ENCODE data around the gene GTPBP6. TPM values are rescaled to one million over a fixed set of nuclear protein-coding genes. Genes with fewer than 3 reads are reported as not detected.

The GTPBP6 gene
- total RNA-seq, 2 experiments from 2014 or later: 68.0 to 68.3 TPM

GRCh38 chrX:362937-363620 lies 44.5 kb upstream of the GTPBP6 start:
- Mint-ChIP-seq H3K27me3 (no peaks in the 10 kb centered on the region), H3K4me1 (ENCODE audit: low read depth) (peaks cover 2% of the 10 kb centered on the region), H3K27ac (no peak overlapping the region), H3K9me3 (peaks cover 16% of the 10 kb centered on the region), H3K36me3 (ENCODE audit: low read depth) (peaks cover 51% of the 10 kb centered on the region), H3K4me3 (no peak overlapping the region)
- intact Hi-C loops (cut with micrococcal nuclease): no loop called here
- DNase-seq (no peak), ATAC-seq (no peak)
- ChIA-PET POLR2A (no interaction called here), CTCF (no interaction called here)
- TF ChIP-seq, protein P1, sequence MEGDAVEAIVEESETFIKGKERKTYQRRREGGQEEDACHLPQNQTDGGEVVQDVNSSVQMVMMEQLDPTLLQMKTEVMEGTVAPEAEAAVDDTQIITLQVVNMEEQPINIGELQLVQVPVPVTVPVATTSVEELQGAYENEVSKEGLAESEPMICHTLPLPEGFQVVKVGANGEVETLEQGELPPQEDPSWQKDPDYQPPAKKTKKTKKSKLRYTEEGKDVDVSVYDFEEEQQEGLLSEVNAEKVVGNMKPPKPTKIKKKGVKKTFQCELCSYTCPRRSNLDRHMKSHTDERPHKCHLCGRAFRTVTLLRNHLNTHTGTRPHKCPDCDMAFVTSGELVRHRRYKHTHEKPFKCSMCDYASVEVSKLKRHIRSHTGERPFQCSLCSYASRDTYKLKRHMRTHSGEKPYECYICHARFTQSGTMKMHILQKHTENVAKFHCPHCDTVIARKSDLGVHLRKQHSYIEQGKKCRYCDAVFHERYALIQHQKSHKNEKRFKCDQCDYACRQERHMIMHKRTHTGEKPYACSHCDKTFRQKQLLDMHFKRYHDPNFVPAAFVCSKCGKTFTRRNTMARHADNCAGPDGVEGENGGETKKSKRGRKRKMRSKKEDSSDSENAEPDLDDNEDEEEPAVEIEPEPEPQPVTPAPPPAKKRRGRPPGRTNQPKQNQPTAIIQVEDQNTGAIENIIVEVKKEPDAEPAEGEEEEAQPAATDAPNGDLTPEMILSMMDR (IDR thresholded peaks at IDR 0.05): no peak

GRCh38 chrX:362351-362750 lies 43.8 kb upstream of the GTPBP6 start:
- intact Hi-C loops (cut with micrococcal nuclease): no loop called here
- Mint-ChIP-seq H3K36me3 (ENCODE audit: low read depth) (peaks cover 58% of the 10 kb centered on the region), H3K4me3 (no peak overlapping the region), H3K27ac (no peak overlapping the region), H3K27me3 (no peaks in the 10 kb centered on the region), H3K4me1 (ENCODE audit: low read depth) (peaks cover 9% of the 10 kb centered on the region), H3K9me3 (peaks cover 20% of the 10 kb centered on the region)
- ATAC-seq (no peak), DNase-seq (no peak)
- TF ChIP-seq, protein P1 (IDR thresholded peaks at IDR 0.05): no peak
- POLR2A ChIA-PET: no interaction called here
- CTCF ChIA-PET: no interaction called here

GRCh38 chrX:361231-362145 lies 42.9 kb upstream of the GTPBP6 start:
- Mint-ChIP-seq H3K36me3 (ENCODE audit: low read depth) (peaks cover 67% of the 10 kb centered on the region), H3K27ac (no peak overlapping the region)

DNA sequence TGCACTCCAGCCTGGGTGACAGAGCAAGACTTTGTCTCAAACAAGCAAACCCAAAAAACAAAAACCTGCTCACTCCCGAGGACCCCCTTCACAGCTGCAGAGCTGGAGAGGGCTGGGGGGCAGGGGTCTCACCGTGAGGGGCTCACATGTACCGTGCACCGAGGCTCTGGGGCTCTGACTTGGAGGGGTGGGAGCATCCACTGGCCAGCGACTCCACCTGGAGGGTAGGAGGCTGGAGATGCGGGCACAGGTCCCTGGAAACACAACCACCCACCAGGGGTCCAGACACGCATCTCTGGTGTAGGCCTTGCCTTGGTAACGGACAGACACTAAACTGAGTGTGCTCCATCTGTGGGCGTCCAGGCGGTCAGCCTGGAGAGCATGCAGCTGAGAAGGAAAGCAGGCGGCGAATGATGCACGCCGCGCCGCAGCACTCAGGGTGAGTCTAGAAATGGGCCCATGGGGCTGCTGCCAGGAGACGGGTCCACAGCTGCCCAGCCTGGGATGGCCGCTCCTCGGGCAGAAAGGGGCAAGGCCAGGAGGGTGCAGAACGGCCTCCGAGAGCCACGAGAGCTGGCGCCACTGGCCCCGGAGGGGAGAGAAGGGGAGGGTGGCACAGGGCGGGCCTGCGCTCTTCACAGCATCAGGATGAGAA lies 42.0 kb upstream of the GTPBP6 start:
- TF ChIP-seq, protein P1 (IDR thresholded peaks at IDR 0.05): no peak
- Mint-ChIP-seq H3K4me1 (ENCODE audit: low read depth) (peaks cover 21% of the 10 kb centered on the region), H3K36me3 (ENCODE audit: low read depth) (peaks cover 75% of the 10 kb centered on the region), H3K4me3 (no peak overlapping the region), H3K27me3 (no peaks in the 10 kb centered on the region), H3K9me3 (peaks cover 20% of the 10 kb centered on the region), H3K27ac (no peak overlapping the region)
- ChIA-PET POLR2A (no interaction called here), CTCF (no interaction called here)
- intact Hi-C loops (cut with micrococcal nuclease): no loop called here
- DNase-seq (no peak), ATAC-seq (no peak)

More at GRCh38 chrX:361231-362145, 42.9 kb upstream of the GTPBP6 start:
- TF ChIP-seq, protein P1 (IDR thresholded peaks at IDR 0.05): no peak
- POLR2A ChIA-PET: no interaction called here
- no peak for DNase-seq
- no peak for ATAC-seq
- Mint-ChIP-seq H3K4me3 (no peak overlapping the region), H3K27me3 (no peaks in the 10 kb centered on the region), H3K4me1 (ENCODE audit: low read depth) (peaks cover 17% of the 10 kb centered on the region), H3K9me3 (peaks cover 20% of the 10 kb centered on the region)
- CTCF ChIA-PET: no interaction called here
- intact Hi-C loops (cut with micrococcal nuclease): no loop called here
